Neural progenitor cell (in vitro differentiated cells): Measurements from ENCODE around the gene OR56A5. TPM values are rescaled to one million over a fixed set of nuclear protein-coding genes. Genes with fewer than 3 reads are reported as not detected.

ENCODE experiments used
- DNase-seq: peaks from one replicate; pipeline ENCODE4 v3.0.0-alpha.2; 2016; ENCODE audit warnings: low spot score
- H2AFZ ChIP-seq: fragments of 200-600 bp; sonication (generic); replicated peaks from 2 replicates; pipeline ENCODE4 v1.6.1; 2016; ENCODE audit warnings: antibody characterized with exemption
- H3F3A ChIP-seq: fragments of 200-600 bp; sonication (generic); 2 replicates; pipeline ENCODE4 v1.6.1; 2016; ENCODE audit warnings: antibody characterized with exemption, low read depth
- H3K27ac ChIP-seq: fragments of 200-600 bp; sonication (generic); 2 replicates; pipeline ENCODE4 v1.5.1; 2016; ENCODE audit warnings: mild to moderate bottlenecking
- H3K27me3 ChIP-seq: fragments of 200-600 bp; sonication (generic); 2 replicates; pipeline ENCODE4 v1.6.1; 2016; ENCODE audit warnings: mild to moderate bottlenecking, moderate library complexity
- H3K36me3 ChIP-seq: fragments of 200-600 bp; sonication (generic); 2 replicates; pipeline ENCODE4 v1.5.1; 2016
- H3K4me1 ChIP-seq: fragments of 200-600 bp; sonication (generic); 2 replicates; pipeline ENCODE4 v1.6.1; 2016; ENCODE audit warnings: mixed run types
- H3K4me2 ChIP-seq: fragments of 200-600 bp; sonication (generic); 2 replicates; pipeline ENCODE4 v1.6.1; 2016
- H3K4me3 ChIP-seq: fragments of 200-600 bp; sonication (generic); 2 replicates; pipeline ENCODE4 v1.5.1; 2016
- H3K79me2 ChIP-seq: fragments of 200-600 bp; sonication (generic); 2 replicates; pipeline ENCODE4 v1.6.1; 2016; ENCODE audit warnings: low read depth
- H3K9ac ChIP-seq: fragments of 200-600 bp; sonication (generic); 2 replicates; pipeline ENCODE4 v1.6.1; 2016
- H3K9me3 ChIP-seq: fragments of 200-600 bp; sonication (generic); 2 replicates; pipeline ENCODE4 v1.5.1; 2016; ENCODE audit warnings: low read depth
- H4K20me1 ChIP-seq: fragments of 200-600 bp; sonication (generic); 2 replicates; pipeline ENCODE4 v1.6.1; 2016; ENCODE audit warnings: low read depth
- H3K27ac Mint-ChIP-seq: 3 replicates; pipeline ENCODE4 v1.8.0; 2021; ENCODE audit warnings: mixed read lengths
- H3K27me3 Mint-ChIP-seq: 2 replicates; pipeline ENCODE4 v1.8.0; 2022; ENCODE audit warnings: low read depth, mild to moderate bottlenecking, inconsistent platforms, moderate library complexity, mixed read lengths; ENCODE audit not compliant: insufficient read depth
- H3K36me3 Mint-ChIP-seq: 3 replicates; pipeline ENCODE4 v1.8.0; 2021; ENCODE audit warnings: mixed read lengths
- H3K4me1 Mint-ChIP-seq: 3 replicates; pipeline ENCODE4 v1.8.0; 2021; ENCODE audit warnings: mixed read lengths
- H3K4me3 Mint-ChIP-seq: 3 replicates; pipeline ENCODE4 v1.8.0; 2021; ENCODE audit warnings: mild to moderate bottlenecking, moderate library complexity, mixed read lengths
- H3K9me3 Mint-ChIP-seq: 3 replicates; pipeline ENCODE4 v1.8.0; 2020; ENCODE audit warnings: mixed read lengths
- EZH2 ChIP-seq: fragments of 200-600 bp; sonication (generic); IDR thresholded peaks from 2 replicates; pipeline ENCODE4 v1.6.1; 2017; ENCODE audit warnings: antibody characterized with exemption, mild to moderate bottlenecking, moderate library complexity
- EZH2phosphoT487 ChIP-seq: fragments of 200-600 bp; sonication (generic); IDR thresholded peaks from 2 replicates; pipeline ENCODE4 v1.6.1; 2017; ENCODE audit warnings: antibody characterized with exemption
- total RNA-seq: library from RNA; depleted of rRNA; stranded (reverse); fragments of >200 nt; gene quantifications from 2 replicates; pipeline ENCODE4 v1.2.3, GENCODE V29; 2015; ENCODE audit warnings: low replicate concordance
- TF ChIP-seq, protein P1 (sequence below): fragments of 200-600 bp; sonication (generic); IDR thresholded peaks from 2 replicates; pipeline ENCODE4 v1.5.1; 2017; ENCODE audit warnings: antibody characterized with exemption, mild to moderate bottlenecking

Gene OR56A5
- total RNA-seq, 1 donor from 2014 or later, result not detected

DNA sequence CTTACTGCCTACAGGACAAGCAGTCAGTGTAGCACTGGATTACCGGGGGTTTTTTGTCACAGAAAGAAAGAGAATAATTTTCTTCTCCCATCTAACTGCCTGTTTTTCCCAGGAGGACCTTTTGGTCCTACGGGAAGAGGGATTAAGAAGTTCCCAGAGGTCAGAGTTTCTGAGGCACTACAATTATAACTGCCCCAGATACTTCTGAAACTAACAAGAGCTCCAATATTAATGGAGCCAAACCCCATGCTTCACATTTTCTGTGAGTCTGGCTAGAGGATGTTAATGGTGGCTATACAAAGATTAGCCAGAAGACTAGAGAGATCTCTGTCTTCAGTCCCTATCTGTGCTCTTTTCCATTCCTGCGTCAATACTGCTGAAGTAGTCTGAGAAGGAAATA, 26.3 kb downstream of the OR56A5 start, which contains the start of gene OR56A3:
Gene OR56A3 (plus strand): TSS at position 301 of the 400 bp plus-strand sequence. CDS start 5,096 bp downstream, outside the sequence.
- Mint-ChIP-seq H3K36me3 (no peaks in the 10 kb centered on the region), H3K4me3 (no peak within 1 kb of the TSS), H3K9me3 (peaks cover 8% of the 10 kb centered on the region), H3K4me1 (no peaks in the 10 kb centered on the region), H3K27ac (no peak within 1 kb of the TSS), H3K27me3 (no peaks in the 10 kb centered on the region)
- H3K4me3 ChIP-seq, result no peak within 1 kb of the TSS
- no peaks in the 10 kb centered on the region for H3K9me3 ChIP-seq
- no peak within 1 kb of the TSS for H3K4me2 ChIP-seq
- no peak within 1 kb of the TSS for H2AFZ ChIP-seq
- H3K4me1 ChIP-seq, result no peaks in the 10 kb centered on the region
- no peak for TF ChIP-seq EZH2
- TF ChIP-seq EZH2phosphoT487, result no peak
- TF ChIP-seq, protein P1, sequence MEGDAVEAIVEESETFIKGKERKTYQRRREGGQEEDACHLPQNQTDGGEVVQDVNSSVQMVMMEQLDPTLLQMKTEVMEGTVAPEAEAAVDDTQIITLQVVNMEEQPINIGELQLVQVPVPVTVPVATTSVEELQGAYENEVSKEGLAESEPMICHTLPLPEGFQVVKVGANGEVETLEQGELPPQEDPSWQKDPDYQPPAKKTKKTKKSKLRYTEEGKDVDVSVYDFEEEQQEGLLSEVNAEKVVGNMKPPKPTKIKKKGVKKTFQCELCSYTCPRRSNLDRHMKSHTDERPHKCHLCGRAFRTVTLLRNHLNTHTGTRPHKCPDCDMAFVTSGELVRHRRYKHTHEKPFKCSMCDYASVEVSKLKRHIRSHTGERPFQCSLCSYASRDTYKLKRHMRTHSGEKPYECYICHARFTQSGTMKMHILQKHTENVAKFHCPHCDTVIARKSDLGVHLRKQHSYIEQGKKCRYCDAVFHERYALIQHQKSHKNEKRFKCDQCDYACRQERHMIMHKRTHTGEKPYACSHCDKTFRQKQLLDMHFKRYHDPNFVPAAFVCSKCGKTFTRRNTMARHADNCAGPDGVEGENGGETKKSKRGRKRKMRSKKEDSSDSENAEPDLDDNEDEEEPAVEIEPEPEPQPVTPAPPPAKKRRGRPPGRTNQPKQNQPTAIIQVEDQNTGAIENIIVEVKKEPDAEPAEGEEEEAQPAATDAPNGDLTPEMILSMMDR, result no peak
- no peak within 1 kb of the TSS for H3K27ac ChIP-seq
- H3F3A ChIP-seq, result no peaks in the 10 kb centered on the region
- no peaks in the 10 kb centered on the region for H3K79me2 ChIP-seq
- no peaks in the 10 kb centered on the region for H3K36me3 ChIP-seq
- no peak for DNase-seq
- no peaks in the 10 kb centered on the region for H3K27me3 ChIP-seq
- no peak within 1 kb of the TSS for H3K9ac ChIP-seq
- no peaks in the 10 kb centered on the region for H4K20me1 ChIP-seq

DNA sequence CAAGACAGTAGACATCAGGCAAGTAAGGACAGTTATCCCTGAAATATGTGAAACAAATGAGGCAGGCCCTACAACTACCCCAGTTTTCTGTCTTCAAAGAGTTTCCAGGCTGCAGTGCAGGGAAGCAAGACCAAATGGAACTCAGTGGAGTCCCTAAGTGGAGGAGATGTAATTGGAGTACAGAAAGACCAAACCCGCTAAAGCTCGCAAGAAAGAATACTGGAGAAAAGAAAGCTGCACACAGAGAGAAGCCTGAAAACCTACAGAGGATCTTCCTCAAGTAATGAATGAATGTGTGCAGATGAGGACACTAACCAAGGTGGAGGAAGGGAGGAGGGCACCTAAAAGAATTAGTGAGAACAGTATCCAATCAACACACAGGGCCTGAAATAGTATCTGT, 27.5 kb downstream of the OR56A5 start:
- Mint-ChIP-seq H3K27ac (no peak overlapping the region), H3K27me3 (peaks cover 4% of the 10 kb centered on the region), H3K4me1 (no peaks in the 10 kb centered on the region), H3K36me3 (no peaks in the 10 kb centered on the region), H3K4me3 (no peak overlapping the region), H3K9me3 (peaks cover 12% of the 10 kb centered on the region)
- no peak overlapping the region for H3K9ac ChIP-seq
- H3K79me2 ChIP-seq, result no peaks in the 10 kb centered on the region
- no peaks in the 10 kb centered on the region for H3K36me3 ChIP-seq
- no peaks in the 10 kb centered on the region for H3F3A ChIP-seq
- no peaks in the 10 kb centered on the region for H4K20me1 ChIP-seq
- DNase-seq, result no peak
- no peak overlapping the region for H2AFZ ChIP-seq
- H3K4me2 ChIP-seq, result no peak overlapping the region
- H3K9me3 ChIP-seq, result no peaks in the 10 kb centered on the region
- no peaks in the 10 kb centered on the region for H3K4me1 ChIP-seq
- H3K4me3 ChIP-seq, result no peak overlapping the region
- H3K27ac ChIP-seq, result no peak overlapping the region
- TF ChIP-seq, protein P1, result no peak
- TF ChIP-seq EZH2phosphoT487 (no peak), EZH2 (no peak)
- no peaks in the 10 kb centered on the region for H3K27me3 ChIP-seq

DNA sequence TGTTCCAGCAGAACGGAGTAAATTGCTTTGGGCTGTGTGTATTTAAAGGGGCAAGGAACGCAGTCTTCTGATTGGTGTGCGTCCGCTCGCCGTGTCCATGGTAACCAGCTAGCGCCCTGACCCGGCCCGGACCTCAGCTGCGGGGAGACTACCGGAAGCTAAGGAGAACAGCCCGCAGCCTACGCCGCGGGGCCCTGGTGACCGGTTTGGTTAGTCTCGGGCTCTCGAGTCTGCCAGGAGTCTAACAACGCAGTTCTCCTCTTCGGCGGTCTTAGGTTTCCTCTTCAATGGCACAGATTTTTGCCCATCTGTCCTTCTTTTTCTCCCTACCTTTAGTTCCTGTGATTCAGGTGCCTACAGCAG, 29.7 kb downstream of the OR56A5 start:
- H3K9me3 Mint-ChIP-seq, result peaks cover 14% of the 10 kb centered on the region

More for the DNA sequence above, 29.7 kb downstream of the OR56A5 start:
- Histone ChIP-seq H3K27ac (no peak overlapping the region), H3K4me2 (no peak overlapping the region), H3K79me2 (no peaks in the 10 kb centered on the region), H3K27me3 (no peaks in the 10 kb centered on the region), H3F3A (no peaks in the 10 kb centered on the region), H3K36me3 (no peaks in the 10 kb centered on the region), H3K4me1 (no peaks in the 10 kb centered on the region), H4K20me1 (no peaks in the 10 kb centered on the region), H2AFZ (no peak overlapping the region), H3K9me3 (no peaks in the 10 kb centered on the region), H3K4me3 (no peak overlapping the region), H3K9ac (no peak overlapping the region)
- H3K36me3 Mint-ChIP-seq, result no peaks in the 10 kb centered on the region
- peaks cover 5% of the 10 kb centered on the region for H3K27me3 Mint-ChIP-seq
- no peak overlapping the region for H3K4me3 Mint-ChIP-seq
- DNase-seq, result no peak
- no peaks in the 10 kb centered on the region for H3K4me1 Mint-ChIP-seq
- no peak overlapping the region for H3K27ac Mint-ChIP-seq
- TF ChIP-seq EZH2phosphoT487 (no peak), EZH2 (no peak)
- TF ChIP-seq, protein P1, result no peak
